SK-N-MC (cell line): ENCODE data around the gene NOXA1.

Experiments
- EZH2 ChIP-seq: fragments of 200-600 bp; sonication (generic); IDR thresholded peaks from one replicate; pipeline ENCODE4 v1.6.1; 2017; ENCODE audit warnings: antibody characterized with exemption
- FOXP2 ChIP-seq: optimal IDR thresholded peaks from 2 replicates; pipeline ENCODE3; 2011; ENCODE audit warnings: mild to moderate bottlenecking, moderate library complexity; ENCODE audit not compliant: insufficient read depth; ENCODE audit errors: extremely low read length, control extremely low read depth
- POLR2AphosphoS5 ChIP-seq: IDR thresholded peaks from 2 replicates; pipeline ENCODE4 v1.6.1; 2012; ENCODE audit warnings: mild to moderate bottlenecking, low read depth, low read length, borderline replicate concordance

DNA sequence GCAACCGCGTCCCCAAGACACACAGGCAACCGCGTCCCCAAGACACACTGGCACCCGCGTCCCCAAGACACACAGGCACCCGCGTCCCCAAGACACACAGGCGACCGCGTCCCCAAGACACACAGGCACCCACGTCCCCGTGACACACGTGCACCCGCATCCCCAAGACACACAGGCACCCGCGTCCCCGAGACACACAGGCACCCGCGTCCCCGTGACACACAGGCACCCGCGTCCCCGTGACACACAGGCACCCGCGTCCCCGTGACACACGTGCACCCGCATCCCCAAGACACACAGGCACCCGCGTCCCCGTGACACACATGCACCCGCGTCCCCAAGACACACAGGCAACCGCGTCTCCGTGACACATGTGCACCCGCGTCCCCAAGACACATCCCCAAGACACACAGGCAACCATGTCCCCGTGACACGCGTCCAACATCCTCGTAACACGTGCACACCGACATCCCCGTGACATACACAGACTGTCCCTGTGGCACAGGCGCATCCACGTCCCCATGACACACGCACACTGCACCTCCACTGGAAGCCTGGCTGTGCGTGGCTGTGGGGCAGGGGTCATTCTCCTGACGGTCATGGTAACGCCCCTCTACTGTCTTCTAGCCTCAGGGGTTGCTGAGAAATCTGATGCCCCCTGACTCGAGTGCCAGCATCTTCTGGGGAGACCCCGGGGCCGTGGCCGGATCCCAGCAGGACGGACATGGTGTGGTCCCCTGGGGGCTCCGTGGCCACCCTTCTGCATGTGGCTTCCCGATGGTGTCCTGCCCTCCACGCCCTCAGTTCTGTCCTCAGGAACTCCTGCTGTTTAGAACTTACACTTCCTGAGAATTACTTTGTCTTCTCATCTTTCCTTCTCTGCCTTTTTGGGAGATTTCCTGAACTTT lies 24.4 kb upstream of the NOXA1 start:
- TF ChIP-seq POLR2AphosphoS5 (no peak), EZH2 (no peak), FOXP2 (no peak)
